Sigmoid colon (tissue), 4 donors: ENCODE data around the gene ATF7.

Source experiments
- CTCF ChIP-seq, 4 experiments: fragments of 450-650 bp in 3 of 4; fragments of 200-600 bp in 1 of 4; IDR thresholded peaks; one replicate each; pipeline ENCODE4 v1.5.1; 2016 to 2019; ENCODE audit warnings: antibody characterized with exemption in 4 of 4, mild to moderate bottlenecking in 3 of 4, moderate library complexity in 2 of 4
- POLR2A ChIP-seq, 2 donors: fragments of 450-650 bp; IDR thresholded peaks; one replicate each; pipeline ENCODE4 v1.6.1; 2016; ENCODE audit warnings: antibody characterized with exemption in 2 of 2, mild to moderate bottlenecking in 2 of 2, moderate library complexity in 2 of 2
- POLR2AphosphoS5 ChIP-seq, 4 donors: sonication (generic); formaldehyde crosslinking; IDR thresholded peaks; one replicate each; pipeline ENCODE4 v1.6.1; 2017; ENCODE audit warnings: antibody characterized with exemption in 4 of 4

- TF ChIP-seq POLR2A (IDR thresholded peaks at IDR 0.05) (peak; percentile 43 to 70), CTCF (IDR thresholded peaks at IDR 0.05) (no peak), POLR2AphosphoS5 (IDR thresholded peaks at IDR 0.05) (peak in 3 of 4 donors; percentile 78 to 80 (median 78))
Observed at GRCh38 chr12:53492830-53493609, 133.2 kb downstream of the ATF7 start.
